Measurements from ENCODE around the gene MCTP1. TPM values are rescaled to one million over a fixed set of nuclear protein-coding genes. Genes with fewer than 3 reads are reported as not detected.

The MCTP1 gene
- total and polyA plus RNA-seq, 10 of the 15 experiments (the other 5 are each of a cell fraction or from before 2014, with no cell fraction given): 12.6 to 45.9 (median 18.8) TPM

GRCh38 chr5:95032801-95033200, 252.1 kb downstream of the MCTP1 start:
- ChIA-PET RAD21 (ENCODE audit: unreplicated experiment) (no interaction called here), CTCF (no interaction called here), POLR2A (interaction anchor here (1.3 kb wide), 1 partner anchor 10 kb away, joined by 5 read pairs; no protein-coding TSS in a partner anchor), SMC1A (ENCODE audit: uncharacterized antibody, unreplicated experiment) (interaction anchor here (0.9 to 1.7 kb wide), 2 partner anchors 54 to 64 kb away, joined by 3 to 4 read pairs; no protein-coding TSS in a partner anchor)
- no peak for DNase-seq (ENCODE audit: low read depth, low spot score)
- peaks cover 22% of the 10 kb centered on the region for H3K4me1 ChIP-seq (ENCODE audit: control insufficient read depth, insufficient read depth, low read length)
- no peak for ATAC-seq
- H3K9me3 ChIP-seq (replicated peaks; ENCODE audit: control insufficient read depth, insufficient read depth, low read length): peaks cover 9% of the 10 kb centered on the region
- no peak overlapping the region for H3K9ac ChIP-seq (ENCODE audit: control insufficient read depth, insufficient read depth, low read length)
- no peaks in the 10 kb centered on the region for H4K20me1 ChIP-seq (ENCODE audit: control insufficient read depth, insufficient read depth)
- H3K79me2 ChIP-seq (ENCODE audit: control insufficient read depth, insufficient read depth, low read length): peaks cover 16% of the 10 kb centered on the region
- in situ Hi-C loops (cut with MboI): no loop called here
- no peak overlapping the region for H2AFZ ChIP-seq (ENCODE audit: control insufficient read depth, low read depth, low read length)
- FAIRE-seq: no peak
- H3K4me3 ChIP-seq: no peak overlapping the region
- H3K36me3 ChIP-seq (ENCODE audit: control insufficient read depth in 2 of 2, insufficient read depth in 2 of 2, low read length in 1 of 2): no peaks in the 10 kb centered on the region; a peak in 1 of 4 replicates
- no peak overlapping the region for H3K4me2 ChIP-seq (ENCODE audit: control insufficient read depth, insufficient read depth)
- intact Hi-C loops (cut with micrococcal nuclease; ENCODE audit: unreplicated experiment): no loop called here
- BruUV-seq (replicated peaks): no TSS peak
- H3K27me3 ChIP-seq (replicated peaks in 1 of 2; ENCODE audit: control insufficient read depth in 2 of 2, insufficient read depth in 2 of 2, low read length in 1 of 2): no peaks in the 10 kb centered on the region
- H3K27ac ChIP-seq (ENCODE audit: control insufficient read depth, insufficient read depth): no peak overlapping the region
- WGBS (ENCODE audit: insufficient coverage, insufficient replicate concordance, low lambda C conversion rate, missing lambda C conversion rate): 53% methylated on average over 1 of the region's 1 CpG
- TF ChIP-seq SMAD5 (IDR thresholded peaks at IDR 0.05; ENCODE audit: low read depth) (no peak), ZNF207 (IDR thresholded peaks at IDR 0.05; ENCODE audit: borderline replicate concordance) (no peak), NR2F1 (conservative IDR thresholded peaks at IDR 0.05) (no peak), RELA (IDR thresholded peaks at IDR 0.05; ENCODE audit: borderline replicate concordance, partially characterized antibody) (no peak), DPF2 (IDR thresholded peaks at IDR 0.05) (no peak), ETV6 (conservative IDR thresholded peaks at IDR 0.05 in 1 of 2, IDR thresholded peaks at IDR 0.05 in 1 of 2; ENCODE audit: borderline replicate concordance in 1 of 2, low read depth in 1 of 2) (no peak), FOXM1 (IDR thresholded peaks at IDR 0.05; ENCODE audit: low read depth, low read length) (no peak), HDAC6 (IDR thresholded peaks at IDR 0.05; ENCODE audit: unreplicated experiment) (no peak), RAD51 (IDR thresholded peaks at IDR 0.05) (no peak), KAT2A (conservative IDR thresholded peaks at IDR 0.05; ENCODE audit: control insufficient read depth, low read depth, low read length) (no peak), E2F4 (IDR thresholded peaks at IDR 0.05; ENCODE audit: low read depth, low read length) (no peak), NFIC (IDR thresholded peaks at IDR 0.05; ENCODE audit: low read depth, low read length) (no peak), STAT3 (IDR thresholded peaks at IDR 0.05; ENCODE audit: low read depth, low read length) (no peak), NFYA (IDR thresholded peaks at IDR 0.05; ENCODE audit: borderline replicate concordance, low read depth, low read length) (no peak), IRF4 (IDR thresholded peaks at IDR 0.05; ENCODE audit: low read depth, low read length) (no peak), ATF2 (IDR thresholded peaks at IDR 0.05; ENCODE audit: low read length) (no peak)

Data from GM12878 (cell line).